ENCODE results near the gene RTN4.
"Not testable (repeated sequence)": the region's sequence is repeated elsewhere in the genome, so short reads cannot be mapped to it uniquely, and the experiment has no call there.

Gene RTN4

GRCh38 chr2:55088400-55088799 lies 38.1 kb upstream of the RTN4 start:
- no peak overlapping the region for H3K27ac ChIP-seq (ENCODE audit: low read depth, low read length)
- H3K4me1 ChIP-seq (ENCODE audit: insufficient read depth, low read length), result no peaks in the 10 kb centered on the region

GRCh38 chr2:55087936-55088335 lies 37.7 kb upstream of the RTN4 start:
- H3K27ac ChIP-seq (ENCODE audit: low read depth, low read length), result no peak overlapping the region
- H3K4me1 ChIP-seq (ENCODE audit: insufficient read depth, low read length), result no peaks in the 10 kb centered on the region
- no peaks in the 10 kb centered on the region for H3K27me3 ChIP-seq (ENCODE audit: control insufficient read depth in 1 of 2, insufficient read depth in 2 of 2, low read length in 2 of 2)
- no peaks in the 10 kb centered on the region for H3K36me3 ChIP-seq (ENCODE audit: insufficient read depth, low read length)
- H3K4me3 ChIP-seq (ENCODE audit: low read depth in 1 of 2, low read length in 2 of 2), result no peak overlapping the region
- no peaks in the 10 kb centered on the region for H3K9me3 ChIP-seq (ENCODE audit: low read length)
- no peak overlapping the region for H3K9ac ChIP-seq (ENCODE audit: low read length)

More at GRCh38 chr2:55088400-55088799, 38.1 kb upstream of the RTN4 start:
- Histone ChIP-seq H3K9ac (ENCODE audit: low read length) (no peak overlapping the region), H3K27me3 (ENCODE audit: control insufficient read depth in 1 of 2, insufficient read depth in 2 of 2, low read length in 2 of 2) (no peaks in the 10 kb centered on the region), H3K4me3 (ENCODE audit: low read depth in 1 of 2, low read length in 2 of 2) (no peak overlapping the region), H3K9me3 (ENCODE audit: low read length) (no peaks in the 10 kb centered on the region), H3K36me3 (ENCODE audit: insufficient read depth, low read length) (no peaks in the 10 kb centered on the region)

GRCh38 chr2:55087501-55087900 lies 37.2 kb upstream of the RTN4 start:
- no peaks in the 10 kb centered on the region for H3K4me1 ChIP-seq (ENCODE audit: insufficient read depth, low read length)
- no peak overlapping the region for H3K4me3 ChIP-seq (ENCODE audit: low read depth in 1 of 2, low read length in 2 of 2)
- no peaks in the 10 kb centered on the region for H3K9me3 ChIP-seq (ENCODE audit: low read length)
- H3K27ac ChIP-seq (ENCODE audit: low read depth, low read length), result no peak overlapping the region
- no peaks in the 10 kb centered on the region for H3K27me3 ChIP-seq (ENCODE audit: control insufficient read depth in 1 of 2, insufficient read depth in 2 of 2, low read length in 2 of 2)
- no peaks in the 10 kb centered on the region for H3K36me3 ChIP-seq (ENCODE audit: insufficient read depth, low read length)
- H3K9ac ChIP-seq (ENCODE audit: low read length), result no peak overlapping the region

- Histone ChIP-seq H3K27me3 (ENCODE audit: control insufficient read depth in 1 of 2, insufficient read depth in 2 of 2, low read length in 2 of 2) (no peaks in the 10 kb centered on the region), H3K9me3 (ENCODE audit: low read length) (no peaks in the 10 kb centered on the region), H3K4me3 (ENCODE audit: low read depth in 1 of 2, low read length in 2 of 2) (no peak overlapping the region), H3K4me1 (ENCODE audit: insufficient read depth, low read length) (no peaks in the 10 kb centered on the region), H3K9ac (ENCODE audit: low read length) (no peak overlapping the region), H3K36me3 (ENCODE audit: insufficient read depth, low read length) (no peaks in the 10 kb centered on the region), H3K27ac (ENCODE audit: low read depth, low read length) (no peak overlapping the region)
Observed at GRCh38 chr2:55085113-55086040, 35.1 kb upstream of the RTN4 start.

GRCh38 chr2:55084641-55085040 lies 34.4 kb upstream of the RTN4 start:
- H3K9ac ChIP-seq (ENCODE audit: low read length), result no peak overlapping the region
- H3K4me1 ChIP-seq (ENCODE audit: insufficient read depth, low read length), result no peaks in the 10 kb centered on the region
- no peak overlapping the region for H3K4me3 ChIP-seq (ENCODE audit: low read depth in 1 of 2, low read length in 2 of 2)

GRCh38 chr2:55080204-55080738 lies 30.0 kb upstream of the RTN4 start:
- no peak overlapping the region for H3K27ac ChIP-seq (ENCODE audit: low read depth, low read length)
- H3K27me3 ChIP-seq (ENCODE audit: control insufficient read depth in 1 of 2, insufficient read depth in 2 of 2, low read length in 2 of 2), result no peaks in the 10 kb centered on the region
- no peaks in the 10 kb centered on the region for H3K36me3 ChIP-seq (ENCODE audit: insufficient read depth, low read length)
- H3K4me1 ChIP-seq (ENCODE audit: insufficient read depth, low read length), result no peaks in the 10 kb centered on the region
- H3K9ac ChIP-seq (ENCODE audit: low read length), result no peak overlapping the region
- H3K4me3 ChIP-seq (ENCODE audit: low read depth in 1 of 2, low read length in 2 of 2), result no peak overlapping the region
- H3K9me3 ChIP-seq (ENCODE audit: low read length), result no peaks in the 10 kb centered on the region

More at GRCh38 chr2:55084641-55085040, 34.4 kb upstream of the RTN4 start:
- H3K27me3 ChIP-seq (ENCODE audit: control insufficient read depth in 1 of 2, insufficient read depth in 2 of 2, low read length in 2 of 2), result no peaks in the 10 kb centered on the region
- no peaks in the 10 kb centered on the region for H3K9me3 ChIP-seq (ENCODE audit: low read length)
- no peak overlapping the region for H3K27ac ChIP-seq (ENCODE audit: low read depth, low read length)
- H3K36me3 ChIP-seq (ENCODE audit: insufficient read depth, low read length), result no peaks in the 10 kb centered on the region

- H3K9ac ChIP-seq (ENCODE audit: low read length), result no peak overlapping the region
- no peaks in the 10 kb centered on the region for H3K4me1 ChIP-seq (ENCODE audit: insufficient read depth, low read length)
- no peak overlapping the region for H3K4me3 ChIP-seq (ENCODE audit: low read depth in 1 of 2, low read length in 2 of 2)
- no peaks in the 10 kb centered on the region for H3K27me3 ChIP-seq (ENCODE audit: control insufficient read depth in 1 of 2, insufficient read depth in 2 of 2, low read length in 2 of 2)
- no peaks in the 10 kb centered on the region for H3K9me3 ChIP-seq (ENCODE audit: low read length)
- H3K36me3 ChIP-seq (ENCODE audit: insufficient read depth, low read length), result no peaks in the 10 kb centered on the region
- no peak overlapping the region for H3K27ac ChIP-seq (ENCODE audit: low read depth, low read length)
Observed at GRCh38 chr2:55078956-55079355, 28.7 kb upstream of the RTN4 start.

- no peaks in the 10 kb centered on the region for H3K4me1 ChIP-seq (ENCODE audit: insufficient read depth, low read length)
- H3K4me3 ChIP-seq (ENCODE audit: low read depth in 1 of 2, low read length in 2 of 2), result no peak overlapping the region
- H3K27me3 ChIP-seq (ENCODE audit: control insufficient read depth in 1 of 2, insufficient read depth in 2 of 2, low read length in 2 of 2), result no peaks in the 10 kb centered on the region
- no peaks in the 10 kb centered on the region for H3K36me3 ChIP-seq (ENCODE audit: insufficient read depth, low read length)
- H3K27ac ChIP-seq (ENCODE audit: low read depth, low read length), result no peak overlapping the region
- H3K9ac ChIP-seq (ENCODE audit: low read length), result no peak overlapping the region
- no peaks in the 10 kb centered on the region for H3K9me3 ChIP-seq (ENCODE audit: low read length)
Observed at GRCh38 chr2:55076721-55077120, 26.5 kb upstream of the RTN4 start.

GRCh38 chr2:55076019-55076418 lies 25.8 kb upstream of the RTN4 start:
- not testable (repeated sequence) for H3K27me3 ChIP-seq (ENCODE audit: control insufficient read depth in 1 of 2, insufficient read depth in 2 of 2, low read length in 2 of 2)

GRCh38 chr2:55073000-55073983 lies 23.0 kb upstream of the RTN4 start:
- Histone ChIP-seq H3K27me3 (ENCODE audit: control insufficient read depth in 1 of 2, insufficient read depth in 2 of 2, low read length in 2 of 2) (no peaks in the 10 kb centered on the region), H3K36me3 (ENCODE audit: insufficient read depth, low read length) (no peaks in the 10 kb centered on the region), H3K9me3 (ENCODE audit: low read length) (no peaks in the 10 kb centered on the region), H3K4me3 (ENCODE audit: low read depth in 1 of 2, low read length in 2 of 2) (no peak overlapping the region), H3K9ac (ENCODE audit: low read length) (no peak overlapping the region), H3K27ac (ENCODE audit: low read depth, low read length) (no peak overlapping the region), H3K4me1 (ENCODE audit: insufficient read depth, low read length) (no peaks in the 10 kb centered on the region)

More at GRCh38 chr2:55076019-55076418, 25.8 kb upstream of the RTN4 start:
- H3K4me3 ChIP-seq (ENCODE audit: low read depth in 1 of 2, low read length in 2 of 2); H3K27ac ChIP-seq (ENCODE audit: low read depth, low read length); H3K9ac ChIP-seq (ENCODE audit: low read length); H3K4me1 ChIP-seq (ENCODE audit: insufficient read depth, low read length); H3K36me3 ChIP-seq (ENCODE audit: insufficient read depth, low read length); H3K9me3 ChIP-seq (ENCODE audit: low read length): not testable (repeated sequence)

- Histone ChIP-seq H3K27ac (ENCODE audit: low read depth, low read length) (no peak overlapping the region), H3K9ac (ENCODE audit: low read length) (no peak overlapping the region), H3K36me3 (ENCODE audit: insufficient read depth, low read length) (no peaks in the 10 kb centered on the region), H3K4me1 (ENCODE audit: insufficient read depth, low read length) (no peaks in the 10 kb centered on the region), H3K4me3 (ENCODE audit: low read depth in 1 of 2, low read length in 2 of 2) (no peak overlapping the region), H3K27me3 (ENCODE audit: control insufficient read depth in 1 of 2, insufficient read depth in 2 of 2, low read length in 2 of 2) (no peaks in the 10 kb centered on the region), H3K9me3 (ENCODE audit: low read length) (no peaks in the 10 kb centered on the region)
Observed at GRCh38 chr2:55063713-55064323, 13.6 kb upstream of the RTN4 start.
